Medulla oblongata (tissue), 1 donor: Measurements from ENCODE around the gene RNASE8.

Source experiments
- DNase-seq: peaks from one replicate; pipeline ENCODE4 v3.0.0-alpha.2; 2015; ENCODE audit errors: extremely low spot score

Gene RNASE8

GRCh38 chr14:21053184-21054122 is 4.2 kb upstream of the RNASE8 start:
- no peak for DNase-seq

GRCh38 chr14:21054123-21054767 is 3.4 kb upstream of the RNASE8 start:
- no peak for DNase-seq

GRCh38 chr14:21054768-21055145 is 2.9 kb upstream of the RNASE8 start:
- DNase-seq = no peak

GRCh38 chr14:21055432-21056117 is 2.0 kb upstream of the RNASE8 start:
- no peak for DNase-seq

- no peak for DNase-seq
These were observed 980 bp upstream of the RNASE8 start for GRCh38 chr14:21056520-21057163.

GRCh38 chr14:21058903-21059302 is 1.3 kb downstream of the RNASE8 start:
- DNase-seq = no peak

GRCh38 chr14:21059842-21060613 is 2.4 kb downstream of the RNASE8 start:
- DNase-seq = peak; percentile 38

GRCh38 chr14:21060614-21061346 is 3.2 kb downstream of the RNASE8 start:
- no peak for DNase-seq

- DNase-seq = no peak
These were observed 3.7 kb downstream of the RNASE8 start for GRCh38 chr14:21061347-21061668.

- DNase-seq = peak; percentile 22
These were observed 5.9 kb downstream of the RNASE8 start for GRCh38 chr14:21063479-21063878.

GRCh38 chr14:21066882-21067502 is 9.4 kb downstream of the RNASE8 start:
- no peak for DNase-seq

- DNase-seq = peak; percentile 86
These were observed 11.1 kb downstream of the RNASE8 start for GRCh38 chr14:21068521-21069387.

- peak; percentile 81 for DNase-seq
These were observed 11.9 kb downstream of the RNASE8 start for GRCh38 chr14:21069388-21070082.

- peak; percentile 77 for DNase-seq
These were observed 12.5 kb downstream of the RNASE8 start, which contains the start of gene ARHGEF40 for GRCh38 chr14:21070083-21070609. ARHGEF40 (plus strand) TSS chr14:21070304; CDS start chr14:21070397, 93 bp downstream.

GRCh38 chr14:21070610-21071224 is 13.1 kb downstream of the RNASE8 start:
- peak; percentile 55 for DNase-seq

- DNase-seq = peak; percentile 90
These were observed 13.8 kb downstream of the RNASE8 start for GRCh38 chr14:21071225-21072030.

- DNase-seq = peak; percentile 78
These were observed 14.4 kb downstream of the RNASE8 start for GRCh38 chr14:21072031-21072473.
